H9 (cell line): Measurements from ENCODE around the gene PLP2. TPM values are rescaled to one million over a fixed set of nuclear protein-coding genes. Genes with fewer than 3 reads are reported as not detected.

Experiments used
- DNase-seq: peaks from one replicate; pipeline ENCODE4 v3.0.0-alpha.2; 2017
- H2AFZ ChIP-seq: one replicate; pipeline ENCODE4 v1.6.1; 2013; ENCODE audit warnings: mild to moderate bottlenecking, low read length, control low read depth, moderate library complexity
- H2AK5ac ChIP-seq: 2 replicates; pipeline ENCODE4 v1.6.1; 2013; ENCODE audit warnings: low read length, control low read depth, mixed read lengths; ENCODE audit not compliant: insufficient read length
- H2BK120ac ChIP-seq: one replicate; pipeline ENCODE4 v1.6.1; 2013; ENCODE audit warnings: low read depth, mild to moderate bottlenecking, low read length, control low read depth, inconsistent platforms; ENCODE audit not compliant: poor library complexity, severe bottlenecking
- H2BK12ac ChIP-seq: 2 replicates; pipeline ENCODE4 v1.6.1; 2013; ENCODE audit warnings: low read length, control low read depth, mixed read lengths, low read depth; ENCODE audit not compliant: insufficient read length
- H2BK15ac ChIP-seq: 2 replicates; pipeline ENCODE4 v1.6.1; 2013; ENCODE audit warnings: low read depth, low read length, control low read depth
- H2BK20ac ChIP-seq: one replicate; pipeline ENCODE4 v1.6.1; 2013; ENCODE audit warnings: low read depth, mild to moderate bottlenecking, low read length, control low read depth, inconsistent platforms; ENCODE audit not compliant: poor library complexity, severe bottlenecking
- H2BK5ac ChIP-seq: 2 replicates; pipeline ENCODE4 v1.6.1; 2013; ENCODE audit warnings: low read length, control low read depth, mixed read lengths; ENCODE audit not compliant: insufficient read length
- H3K14ac ChIP-seq: 2 replicates; pipeline ENCODE4 v1.6.1; 2013; ENCODE audit warnings: low read length, control low read depth; ENCODE audit not compliant: insufficient read depth
- H3K18ac ChIP-seq: 2 replicates; pipeline ENCODE4 v1.6.1; 2013; ENCODE audit warnings: low read depth, mild to moderate bottlenecking, mixed read lengths, low read length, control low read depth; ENCODE audit not compliant: insufficient read length
- H3K23ac ChIP-seq: 2 replicates; pipeline ENCODE4 v1.6.1; 2013; ENCODE audit warnings: low read length, control low read depth, mixed read lengths, low read depth; ENCODE audit not compliant: insufficient read length
- H3K23me2 ChIP-seq: 2 replicates; pipeline ENCODE4 v1.6.1; 2013; ENCODE audit warnings: low read depth, mild to moderate bottlenecking, mixed read lengths, low read length, control low read depth; ENCODE audit not compliant: insufficient read length, poor library complexity, severe bottlenecking
- H3K27ac ChIP-seq: 2 replicates; pipeline ENCODE4 v1.5.1; 2013; ENCODE audit warnings: low read length, control low read depth, mixed read lengths, low read depth; ENCODE audit not compliant: insufficient read length
- H3K27me3 ChIP-seq: 2 replicates; pipeline ENCODE4 v1.6.1; 2013; ENCODE audit warnings: low read length, control low read depth, inconsistent platforms; ENCODE audit not compliant: insufficient read depth
- H3K4ac ChIP-seq: 2 replicates; pipeline ENCODE4 v1.6.1; 2013; ENCODE audit warnings: low read depth, mild to moderate bottlenecking, control low read depth, inconsistent platforms, low read length, moderate library complexity
- H3K4me1 ChIP-seq: 2 replicates; pipeline ENCODE4 v1.6.1; 2013; ENCODE audit warnings: low read length, control low read depth, inconsistent platforms; ENCODE audit not compliant: insufficient read depth
- H3K4me2 ChIP-seq: 2 replicates; pipeline ENCODE4 v1.6.1; 2013; ENCODE audit warnings: low read length, control low read depth, mixed read lengths; ENCODE audit not compliant: insufficient read length, insufficient read depth
- H3K56ac ChIP-seq: 2 replicates; pipeline ENCODE4 v1.6.1; 2013; ENCODE audit warnings: low read depth, mild to moderate bottlenecking, mixed read lengths, low read length, control low read depth; ENCODE audit not compliant: insufficient read length
- H3K79me1 ChIP-seq: 2 replicates; pipeline ENCODE4 v1.6.1; 2013; ENCODE audit warnings: low read depth, mild to moderate bottlenecking, moderate library complexity, low read length, control low read depth, inconsistent platforms; ENCODE audit not compliant: insufficient read depth, poor library complexity, severe bottlenecking
- H3K79me2 ChIP-seq: 2 replicates; pipeline ENCODE4 v1.6.1; 2013; ENCODE audit warnings: low read length, control low read depth, inconsistent platforms; ENCODE audit not compliant: insufficient read depth
- H3K9ac ChIP-seq: 2 replicates; pipeline ENCODE4 v1.6.1; 2013; ENCODE audit warnings: low read length, control low read depth, mixed read lengths; ENCODE audit not compliant: insufficient read length; ENCODE audit errors: extremely low read depth
- H3K9me3 ChIP-seq: one replicate; pipeline ENCODE4 v1.6.1; 2013; ENCODE audit warnings: low read depth, low read length, inconsistent platforms; ENCODE audit not compliant: control insufficient read depth
- H3T11ph ChIP-seq: one replicate; pipeline ENCODE4 v1.6.1; 2013; ENCODE audit warnings: mild to moderate bottlenecking, low read length, control low read depth, inconsistent platforms
- H4K20me1 ChIP-seq: one replicate; pipeline ENCODE4 v1.6.1; 2013; ENCODE audit not compliant: control insufficient read depth, insufficient read length, insufficient read depth
- H4K5ac ChIP-seq: 2 replicates; pipeline ENCODE4 v1.6.1; 2013; ENCODE audit warnings: low read depth, mild to moderate bottlenecking, mixed read lengths, low read length, control low read depth; ENCODE audit not compliant: insufficient read length
- H4K8ac ChIP-seq: replicated peaks from 2 replicates; pipeline ENCODE4 v1.6.1; 2013; ENCODE audit warnings: low read length, control low read depth, mixed read lengths, low read depth; ENCODE audit not compliant: insufficient read length
- H4K91ac ChIP-seq: 2 replicates; pipeline ENCODE4 v1.6.1; 2013; ENCODE audit warnings: low read depth, mild to moderate bottlenecking, moderate library complexity, mixed read lengths, low read length, control low read depth; ENCODE audit not compliant: insufficient read length
- H3K27ac Mint-ChIP-seq, 3 experiments: 2 replicates in 2 of 3; 3 replicates in 1 of 3; pipeline ENCODE4 v1.8.0; 2020 to 2021; ENCODE audit warnings: mixed read lengths in 3 of 3, mild to moderate bottlenecking in 1 of 3, moderate library complexity in 1 of 3
- H3K27me3 Mint-ChIP-seq: 2 replicates; pipeline ENCODE4 v1.8.0; 2021; ENCODE audit warnings: low read depth, mild to moderate bottlenecking, moderate library complexity, mixed read lengths
- H3K36me3 Mint-ChIP-seq, 3 experiments: 2 replicates in 2 of 3; 3 replicates in 1 of 3; pipeline ENCODE4 v1.8.0; 2020 to 2021; ENCODE audit warnings: low read depth in 3 of 3, mixed read lengths in 3 of 3; ENCODE audit not compliant: insufficient read depth in 1 of 3
- H3K4me1 Mint-ChIP-seq, 2 experiments: 2 replicates each; pipeline ENCODE4 v1.8.0; 2020; ENCODE audit warnings: mixed read lengths in 2 of 2
- H3K4me3 Mint-ChIP-seq, 2 experiments: 2 replicates in 1 of 2; 3 replicates in 1 of 2; pipeline ENCODE4 v1.8.0; 2020 to 2021; ENCODE audit warnings: mild to moderate bottlenecking in 2 of 2, mixed read lengths in 2 of 2, moderate library complexity in 1 of 2
- H3K9me3 Mint-ChIP-seq, 2 experiments: 2 replicates in 1 of 2; 3 replicates in 1 of 2; pipeline ENCODE4 v1.8.0; 2020; ENCODE audit warnings: mild to moderate bottlenecking in 2 of 2, mixed read lengths in 2 of 2, moderate library complexity in 1 of 2
- CTCF ChIP-seq: fragments of 200-600 bp; sonication (generic); conservative IDR thresholded peaks from 3 replicates; pipeline ENCODE4 v1.8.0; 2021; ENCODE audit warnings: antibody characterized with exemption, mild to moderate bottlenecking
- WGBS: extraction: QIAGEN DNeasy Blood & Tissue Kit; methylation state at CpG from one replicate; pipeline ENCODE4 v1.1.7; 2013; ENCODE audit warnings: missing lambda C conversion rate, low lambda C conversion rate, mixed read lengths; ENCODE audit not compliant: insufficient read length; ENCODE audit errors: extremely low coverage; 5-methylcytosine and 5-hydroxymethylcytosine counted together
- total RNA-seq: library from RNA; stranded (reverse); gene quantifications from 2 replicates; pipeline ENCODE4 v1.2.1, GENCODE V29; 2021

Gene PLP2
- total RNA-seq, 1 experiment from 2014 or later = 11.7 TPM

GRCh38 chrX:49178537-49178936 lies 6.8 kb downstream of the PLP2 start:
- Histone ChIP-seq H2BK20ac (no peak overlapping the region), H3K27me3 (no peaks in the 10 kb centered on the region), H4K8ac (no peak overlapping the region), H3T11ph (no peak overlapping the region), H3K27ac (no peak overlapping the region), H2AK5ac (no peak overlapping the region), H2AFZ (no peak overlapping the region), H4K20me1 (no peaks in the 10 kb centered on the region), H2BK12ac (no peak overlapping the region), H4K91ac (no peak overlapping the region), H3K9ac (no peak overlapping the region), H3K4ac (no peak overlapping the region), H3K79me1 (no peaks in the 10 kb centered on the region), H3K18ac (no peak overlapping the region), H3K9me3 (peaks cover 35% of the 10 kb centered on the region), H3K56ac (no peak overlapping the region), H3K4me2 (no peak overlapping the region), H4K5ac (no peak overlapping the region), H2BK120ac (no peak overlapping the region), H3K23me2 (no peaks in the 10 kb centered on the region), H2BK15ac (no peak overlapping the region), H2BK5ac (no peak overlapping the region), H3K79me2 (no peaks in the 10 kb centered on the region), H3K14ac (no peak overlapping the region), H3K4me1 (no peaks in the 10 kb centered on the region), H3K23ac (no peak overlapping the region)
- no peak overlapping the region for H3K4me3 Mint-ChIP-seq
- peaks cover 31 to 63% (median 57%) of the 10 kb centered on the region in 3 experiments for H3K36me3 Mint-ChIP-seq
- peaks cover 0 to 12% of the 10 kb centered on the region in 2 experiments; a peak in 2 of 4 replicates for H3K4me1 Mint-ChIP-seq
- WGBS = no CpG with 5 or more reads among the region's 3 CpGs
- H3K27me3 Mint-ChIP-seq = no peaks in the 10 kb centered on the region; the same call in 1 of the 2 replicates
- no peak for DNase-seq
- TF ChIP-seq CTCF = no peak
- H3K27ac Mint-ChIP-seq = no peak overlapping the region
- H3K9me3 Mint-ChIP-seq = peaks cover 68 to 70% of the 10 kb centered on the region in 2 experiments
